ENCODE data around the gene ALOXE3.
A peak's percentile ranks its signal among the peaks of the same experiment; 100 is the strongest.

Gene ALOXE3

DNA sequence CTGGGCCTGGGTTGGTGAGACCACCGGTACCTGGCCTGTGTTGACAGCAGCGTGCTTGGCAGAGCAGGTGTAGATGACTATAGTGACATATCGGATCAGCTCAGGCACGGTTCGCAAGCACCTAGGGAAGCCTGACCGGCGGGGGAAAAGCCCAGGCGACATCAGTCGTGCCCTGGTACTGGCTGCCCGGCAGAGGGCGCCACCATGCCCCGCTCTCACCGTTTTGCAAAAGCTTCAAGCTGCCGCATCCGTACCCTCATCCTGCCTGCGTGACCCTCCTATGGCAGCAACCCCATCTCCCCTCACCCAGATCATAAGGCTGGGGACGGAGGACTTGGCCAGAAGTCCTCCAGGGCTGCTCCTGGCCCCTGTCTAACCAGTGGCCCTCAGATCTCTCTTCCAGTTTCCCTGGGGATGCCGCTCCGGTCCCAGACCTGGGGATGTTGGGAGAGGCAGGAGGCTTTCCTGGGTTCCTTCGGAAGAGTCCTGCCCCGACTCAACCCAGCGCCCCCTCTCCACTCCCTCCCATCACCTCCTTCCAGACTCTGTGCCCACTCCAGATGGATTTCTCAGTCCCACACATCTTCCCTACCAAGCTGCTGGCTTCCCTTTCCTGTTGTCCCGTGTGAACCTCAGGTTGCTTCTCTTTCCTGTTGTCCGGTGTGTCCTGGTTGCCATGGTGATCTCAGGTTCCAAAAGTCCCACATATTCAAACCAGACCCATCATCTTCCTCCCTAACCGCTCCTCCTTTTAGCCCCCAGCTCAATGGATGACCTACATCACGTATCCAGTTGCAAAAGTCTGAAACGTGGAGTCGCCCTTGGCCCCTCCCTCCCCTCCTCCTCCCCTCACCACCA is 44.5 kb downstream of the ALOXE3 start:
- DNase-seq (ENCODE audit: extremely low read depth, low read depth): no peak
- TF ChIP-seq CTCF (IDR thresholded peaks at IDR 0.05; ENCODE audit: low read depth, low read length, missing control alignments): peak; percentile 96
- H3K4me3 ChIP-seq (replicated peaks; ENCODE audit: low read depth, low read length): no peak overlapping the region

DNA sequence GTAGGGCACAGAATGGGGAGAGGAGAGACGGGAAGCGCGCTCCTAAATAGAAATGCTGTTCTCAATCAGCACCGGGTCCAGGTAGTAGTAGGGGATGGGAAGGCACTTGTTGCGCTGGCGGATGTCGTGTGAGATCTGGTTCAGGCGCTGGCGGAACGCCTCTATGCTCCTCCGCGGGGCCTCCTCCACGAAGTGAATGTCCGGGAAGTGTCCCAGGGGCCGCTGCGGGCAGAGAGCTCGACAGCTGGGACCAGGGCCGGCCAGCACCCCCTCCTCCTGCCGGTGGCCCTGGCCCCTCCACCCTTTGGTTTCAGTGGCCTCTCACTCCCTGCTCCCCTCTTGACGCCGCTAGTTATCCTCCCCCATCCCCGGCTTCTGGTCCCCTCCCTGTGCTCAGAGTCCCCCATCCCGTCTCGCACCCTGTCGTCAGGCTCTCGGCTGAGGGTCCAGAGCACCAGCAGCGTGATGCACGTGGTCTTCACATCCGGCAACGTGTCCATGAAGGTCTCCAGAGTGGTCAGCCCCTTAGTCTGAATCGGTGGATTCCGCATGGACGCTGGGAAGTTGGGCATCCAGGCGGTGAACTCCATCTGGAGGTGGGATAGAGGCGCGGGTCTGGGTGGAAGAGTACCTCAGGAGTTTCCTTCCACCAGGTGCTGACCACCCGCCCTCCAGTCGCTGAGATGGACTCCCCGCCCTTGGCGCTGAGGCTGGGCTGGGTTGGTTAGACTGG is 45.4 kb downstream of the ALOXE3 start:
- no peak for DNase-seq (ENCODE audit: extremely low read depth, low read depth)
- no peak overlapping the region for H3K4me3 ChIP-seq (replicated peaks; ENCODE audit: low read depth, low read length)
- no peak for TF ChIP-seq CTCF (IDR thresholded peaks at IDR 0.05; ENCODE audit: low read depth, low read length, missing control alignments)

GRCh38 chr17:8072341-8072728 is 46.0 kb downstream of the ALOXE3 start:
- DNase-seq (ENCODE audit: extremely low read depth, low read depth): no peak
- no peak overlapping the region for H3K4me3 ChIP-seq (replicated peaks; ENCODE audit: low read depth, low read length)

DNA sequence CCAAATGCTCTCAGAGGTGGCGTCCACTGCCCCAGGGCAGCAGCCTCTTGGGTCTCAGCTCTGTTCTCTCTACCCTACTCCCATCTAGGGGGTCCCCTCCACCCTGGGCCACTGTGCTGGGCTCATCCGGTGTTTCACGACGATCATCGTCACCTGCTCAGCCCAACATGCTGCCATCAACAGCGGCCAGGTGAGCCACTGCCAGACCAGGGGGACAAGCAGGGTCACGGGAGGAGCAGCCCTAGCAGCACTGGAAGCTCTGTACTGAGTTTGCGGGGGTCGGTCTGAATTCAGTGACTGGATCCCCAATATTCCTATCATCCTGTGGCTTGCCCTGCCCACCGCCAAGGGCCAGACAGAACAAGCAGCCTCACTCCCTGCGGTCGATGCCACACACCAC is 46.8 kb downstream of the ALOXE3 start:
- TF ChIP-seq CTCF (IDR thresholded peaks at IDR 0.05; ENCODE audit: low read depth, low read length, missing control alignments): no peak
- no peak overlapping the region for H3K4me3 ChIP-seq (replicated peaks; ENCODE audit: low read depth, low read length)
- no peak for DNase-seq (ENCODE audit: extremely low read depth, low read depth)

More at GRCh38 chr17:8072341-8072728, 46.0 kb downstream of the ALOXE3 start:
- no peak for TF ChIP-seq CTCF (IDR thresholded peaks at IDR 0.05; ENCODE audit: low read depth, low read length, missing control alignments)

DNA sequence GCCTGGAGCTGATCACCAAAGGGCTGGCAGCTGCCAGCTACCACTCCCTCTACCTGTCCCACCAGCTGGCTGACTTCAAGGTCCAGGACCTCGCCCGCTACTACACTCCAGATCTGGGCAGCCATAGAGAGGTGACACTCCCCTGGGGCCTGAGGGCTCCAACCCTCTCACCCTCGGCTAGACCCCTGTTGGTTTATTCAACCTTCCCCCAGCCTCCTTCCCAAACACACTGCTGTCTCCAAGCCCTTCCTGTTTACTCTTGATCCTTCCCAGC is 48.8 kb downstream of the ALOXE3 start:
- no peak overlapping the region for H3K4me3 ChIP-seq (replicated peaks; ENCODE audit: low read depth, low read length)
- no peak for DNase-seq (ENCODE audit: extremely low read depth, low read depth)
- no peak for TF ChIP-seq CTCF (IDR thresholded peaks at IDR 0.05; ENCODE audit: low read depth, low read length, missing control alignments)

GRCh38 chr17:8068736-8069586 is 49.4 kb downstream of the ALOXE3 start:
- no peak overlapping the region for H3K4me3 ChIP-seq (replicated peaks; ENCODE audit: low read depth, low read length)
- no peak for TF ChIP-seq CTCF (IDR thresholded peaks at IDR 0.05; ENCODE audit: low read depth, low read length, missing control alignments)
- DNase-seq (ENCODE audit: extremely low read depth, low read depth): no peak

Measured in HFF-Myc (cell line).